Esophagus (tissue), 2 donors: ENCODE data around the gene JAG1. TPM values are rescaled to one million over a fixed set of nuclear protein-coding genes. Genes with fewer than 3 reads are reported as not detected.

Experiments
- H3K27ac ChIP-seq, 2 donors: one replicate each; pipeline ENCODE4 v1.5.1; 2013; ENCODE audit warnings: low read depth in 2 of 2, mild to moderate bottlenecking in 2 of 2, inconsistent platforms in 1 of 2, low read length in 1 of 2, moderate library complexity in 1 of 2
- H3K27me3 ChIP-seq, 2 donors: one replicate each; pipeline ENCODE4 v1.6.1; 2013; ENCODE audit warnings: low read length in 2 of 2, control low read depth in 1 of 2, mild to moderate bottlenecking in 1 of 2; ENCODE audit not compliant: insufficient read depth in 2 of 2, control insufficient read depth in 1 of 2
- H3K36me3 ChIP-seq, 2 donors: one replicate each; pipeline ENCODE4 v1.6.1; 2013; ENCODE audit warnings: low read length in 1 of 2; ENCODE audit not compliant: control insufficient read depth in 2 of 2, insufficient read depth in 2 of 2
- H3K4me1 ChIP-seq, 2 donors: one replicate each; pipeline ENCODE4 v1.6.1; 2013; ENCODE audit warnings: low read length in 1 of 2; ENCODE audit not compliant: control insufficient read depth in 2 of 2, insufficient read depth in 2 of 2
- H3K4me3 ChIP-seq, 2 donors: one replicate each; pipeline ENCODE4 v1.5.1; 2013; ENCODE audit warnings: low read length in 2 of 2, mild to moderate bottlenecking in 2 of 2, low read depth in 1 of 2, moderate library complexity in 1 of 2
- H3K9me3 ChIP-seq, 2 donors: one replicate each; pipeline ENCODE4 v1.6.1; 2013; ENCODE audit warnings: mild to moderate bottlenecking in 2 of 2, low read depth in 1 of 2, low read length in 1 of 2, moderate library complexity in 1 of 2; ENCODE audit not compliant: control insufficient read depth in 2 of 2, insufficient read depth in 1 of 2
- WGBS, 2 donors: extraction: QIAGEN DNeasy Blood & Tissue Kit; methylation state at CpG; one replicate each; pipeline ENCODE4 v1.1.7; 2013; 5-methylcytosine and 5-hydroxymethylcytosine counted together
- polyA plus RNA-seq, 2 donors: library from polyadenylated mRNA; stranded (reverse); fragments of 200-250 nt; gene quantifications; one replicate each; pipeline ENCODE4 v1.2.3, GENCODE V29; 2013
- donor health status: healthy with polysubstance abuse.
- donor health status: Bipolar disorder and iron deficiency.

Gene JAG1
- polyA plus RNA-seq, 2 donors = 36.5 to 48.8 TPM

DNA sequence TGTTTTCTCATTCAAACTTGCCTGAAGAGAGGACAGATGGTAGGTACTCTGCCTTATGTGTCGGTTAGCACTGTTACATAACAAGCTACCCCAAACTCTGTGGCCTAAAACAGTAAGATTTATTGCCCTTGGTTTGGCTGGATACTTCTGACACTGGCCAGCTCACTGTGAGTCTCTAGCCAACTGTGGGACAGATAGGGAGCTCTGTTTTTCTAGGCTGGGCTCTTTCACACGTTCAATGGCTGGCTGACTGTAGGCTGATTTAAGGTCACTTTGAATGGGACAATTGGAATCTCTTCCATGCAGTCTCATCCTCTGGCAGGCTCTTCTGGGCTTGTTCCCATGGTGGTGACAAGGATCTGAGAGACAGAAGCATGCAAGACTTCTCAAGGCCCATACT, 39.4 kb upstream of the JAG1 start:
- H3K4me1 ChIP-seq = no peaks in the 10 kb centered on the region
- H3K4me3 ChIP-seq = no peak overlapping the region
- H3K27ac ChIP-seq = peak overlapping the region in 1 of 2 donors; percentile 36
- H3K27me3 ChIP-seq = no peaks in the 10 kb centered on the region
- H3K36me3 ChIP-seq = no peaks in the 10 kb centered on the region
- WGBS, 2 donors = 57 to 74% methylated on average over 2 of the region's 2 CpGs
- no peaks in the 10 kb centered on the region for H3K9me3 ChIP-seq

DNA sequence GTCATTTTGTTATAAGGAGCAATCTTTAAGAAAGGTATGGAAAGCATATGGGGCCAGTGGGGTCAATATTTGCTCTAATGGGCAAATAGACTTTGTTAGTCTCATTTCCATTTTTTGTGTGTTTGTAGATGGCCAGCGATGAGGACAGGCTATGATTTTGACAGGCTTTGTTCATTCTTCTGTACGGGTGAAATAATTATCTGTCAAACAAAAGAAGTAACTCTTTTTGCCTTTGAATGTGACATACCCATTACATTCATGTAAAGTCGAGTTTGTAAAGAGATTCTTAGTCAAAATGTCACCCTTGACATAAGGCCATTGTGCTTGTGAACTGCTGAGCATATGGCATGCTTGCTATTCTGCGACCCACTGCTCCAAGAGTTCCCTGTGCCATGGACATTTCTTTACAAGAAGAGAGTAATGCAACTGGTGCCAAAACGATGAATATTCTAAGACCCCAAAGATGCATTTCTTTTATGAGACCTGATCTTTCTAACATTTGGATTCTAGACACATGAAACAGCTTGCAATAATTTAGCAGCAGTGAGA, 38.2 kb upstream of the JAG1 start:
- Histone ChIP-seq H3K4me1 (no peaks in the 10 kb centered on the region), H3K27me3 (no peaks in the 10 kb centered on the region), H3K4me3 (no peak overlapping the region), H3K9me3 (no peaks in the 10 kb centered on the region), H3K27ac (no peak overlapping the region), H3K36me3 (no peaks in the 10 kb centered on the region)
- WGBS, 2 donors = 67 to 78% methylated on average over 5 of the region's 5 CpGs

DNA sequence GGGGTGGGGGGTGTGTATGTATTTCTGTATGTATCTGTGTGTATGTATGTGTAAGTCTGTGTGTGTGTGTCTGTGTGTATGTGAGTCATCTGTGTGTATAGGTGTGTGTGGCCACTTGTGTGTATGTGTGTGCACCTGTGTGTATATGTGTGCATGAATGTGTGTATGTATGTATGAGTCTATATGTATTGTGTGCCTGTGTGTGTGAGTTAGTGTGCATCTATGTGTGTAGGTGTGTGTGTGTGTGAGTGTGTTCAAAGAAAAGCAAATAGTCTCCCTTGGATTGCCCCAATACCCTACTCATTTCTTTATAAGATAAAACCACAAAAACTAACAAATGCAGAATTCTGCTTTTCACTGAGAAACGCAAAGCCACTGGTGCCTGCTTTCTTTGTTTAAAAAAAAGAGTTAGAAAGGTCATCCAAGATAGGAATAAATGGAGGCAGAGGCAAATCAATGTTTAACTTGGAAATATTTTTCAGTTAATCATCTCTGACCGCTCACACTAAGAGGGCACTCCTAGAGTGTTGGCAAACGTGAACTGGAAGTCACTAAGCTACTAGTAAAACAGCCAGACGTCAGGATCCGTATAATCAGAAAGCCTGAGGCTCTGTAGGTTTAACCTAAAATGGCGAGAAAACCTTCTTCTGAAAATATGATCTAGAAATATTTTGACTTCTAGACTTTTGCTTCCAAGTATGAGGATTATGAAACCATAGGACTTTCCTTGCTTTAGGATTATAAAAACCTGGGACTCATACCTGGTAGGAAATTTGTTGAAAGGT, 37.4 kb upstream of the JAG1 start:
- Histone ChIP-seq H3K36me3 (no peaks in the 10 kb centered on the region), H3K9me3 (no peaks in the 10 kb centered on the region), H3K27ac (no peak overlapping the region), H3K27me3 (no peaks in the 10 kb centered on the region), H3K4me3 (no peak overlapping the region), H3K4me1 (peaks cover 2 to 3% of the 10 kb centered on the region in 2 donors)
- 45 to 67% methylated on average over 6 of the region's 6 CpGs for whole genome bisulfite sequencing, 2 donors

DNA sequence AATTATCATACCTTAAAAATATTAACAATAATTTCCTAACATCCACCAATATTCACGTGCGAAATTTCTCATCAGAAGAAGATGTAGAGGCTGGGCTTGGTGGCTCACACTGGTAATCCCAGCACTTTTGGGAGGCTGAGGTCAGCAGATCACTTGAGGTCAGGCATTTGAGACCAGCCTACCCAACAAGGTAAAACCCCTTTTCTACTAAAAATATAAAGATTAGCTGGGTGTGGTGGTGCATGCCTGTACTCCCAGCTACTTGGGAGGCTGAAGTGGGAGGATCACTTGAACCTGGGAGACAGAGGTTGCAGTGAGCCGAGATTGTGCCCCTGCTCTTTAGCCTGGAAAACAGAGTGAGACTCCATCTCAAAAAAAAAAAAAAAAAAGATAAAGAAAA, 36.1 kb upstream of the JAG1 start:
- Histone ChIP-seq H3K4me1 (peaks cover 2 to 4% of the 10 kb centered on the region in 2 donors), H3K27ac (no peak overlapping the region), H3K27me3 (no peaks in the 10 kb centered on the region), H3K9me3 (no peaks in the 10 kb centered on the region), H3K36me3 (no peaks in the 10 kb centered on the region), H3K4me3 (no peak overlapping the region)
- 93% methylated on average over 3 of the region's 3 CpGs for WGBS, 2 donors

DNA sequence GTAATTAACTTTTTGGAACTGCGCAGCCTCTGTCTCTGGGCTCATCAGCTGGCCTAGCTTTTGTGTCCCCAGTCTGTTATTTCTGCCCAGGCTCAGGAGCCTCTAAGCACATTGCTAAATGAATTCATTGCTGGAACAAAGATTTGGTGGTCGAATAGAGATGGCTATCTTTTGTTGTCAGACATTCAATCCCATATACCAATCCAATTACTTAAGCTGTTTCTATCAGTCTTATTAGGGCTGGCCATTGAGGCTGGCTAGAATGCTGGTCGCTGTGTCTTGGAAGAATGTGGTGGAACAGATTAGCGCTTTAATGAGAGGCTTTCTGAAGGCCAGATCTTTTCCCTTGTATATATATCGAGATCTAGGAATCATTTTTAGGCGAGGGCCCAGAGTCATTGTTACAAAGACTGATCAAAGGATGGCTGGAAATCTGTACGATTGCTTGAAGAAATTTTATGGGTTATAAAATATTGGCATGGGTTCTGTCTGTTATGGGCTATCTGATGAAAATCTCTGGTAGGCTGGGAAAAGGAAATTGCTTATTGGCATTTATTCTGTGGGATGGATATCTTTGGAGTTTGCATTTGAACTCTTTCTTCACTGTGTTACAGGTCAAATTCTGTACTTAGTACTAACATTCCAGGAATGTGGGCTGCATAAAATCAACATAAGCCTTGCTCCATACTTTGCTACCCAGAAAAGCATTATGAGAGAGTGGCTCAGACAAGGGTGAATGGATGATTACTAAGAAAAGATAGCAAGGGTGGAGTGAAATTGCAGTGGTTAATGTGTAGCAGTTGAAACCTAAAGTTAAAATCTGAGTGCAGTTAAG, 34.8 kb upstream of the JAG1 start:
- H3K36me3 ChIP-seq = no peaks in the 10 kb centered on the region
- H3K27ac ChIP-seq = no peak overlapping the region
- 76 to 89% methylated on average over 7 of the region's 7 CpGs for WGBS, 2 donors
- no peak overlapping the region for H3K4me3 ChIP-seq
- H3K4me1 ChIP-seq = peaks cover 2 to 4% of the 10 kb centered on the region in 2 donors
- H3K9me3 ChIP-seq = no peaks in the 10 kb centered on the region
- H3K27me3 ChIP-seq = no peaks in the 10 kb centered on the region

DNA sequence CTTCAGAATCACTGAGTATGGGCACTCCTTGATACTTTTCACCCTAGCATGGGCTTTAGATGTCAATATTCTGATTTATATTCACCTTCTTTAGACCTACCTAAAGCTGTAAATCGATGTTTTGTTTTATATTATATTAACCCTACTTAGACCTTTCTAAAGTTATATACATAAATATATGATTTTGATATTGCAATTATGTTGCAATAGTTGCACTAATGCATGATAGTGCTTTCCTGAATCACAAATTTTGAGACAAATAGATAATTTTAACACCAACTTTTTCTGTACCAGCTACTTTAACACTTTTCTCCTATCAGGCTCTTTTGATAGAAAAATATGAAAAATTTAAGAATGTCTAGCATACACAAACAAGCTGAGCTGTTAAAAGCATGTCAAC, 34.0 kb upstream of the JAG1 start:
- Histone ChIP-seq H3K36me3 (no peaks in the 10 kb centered on the region), H3K27me3 (no peaks in the 10 kb centered on the region), H3K4me3 (no peak overlapping the region), H3K4me1 (peaks cover 2 to 4% of the 10 kb centered on the region in 2 donors), H3K9me3 (no peaks in the 10 kb centered on the region), H3K27ac (no peak overlapping the region)
- 84 to 88% methylated on average over 1 of the region's 1 CpG for WGBS, 2 donors

DNA sequence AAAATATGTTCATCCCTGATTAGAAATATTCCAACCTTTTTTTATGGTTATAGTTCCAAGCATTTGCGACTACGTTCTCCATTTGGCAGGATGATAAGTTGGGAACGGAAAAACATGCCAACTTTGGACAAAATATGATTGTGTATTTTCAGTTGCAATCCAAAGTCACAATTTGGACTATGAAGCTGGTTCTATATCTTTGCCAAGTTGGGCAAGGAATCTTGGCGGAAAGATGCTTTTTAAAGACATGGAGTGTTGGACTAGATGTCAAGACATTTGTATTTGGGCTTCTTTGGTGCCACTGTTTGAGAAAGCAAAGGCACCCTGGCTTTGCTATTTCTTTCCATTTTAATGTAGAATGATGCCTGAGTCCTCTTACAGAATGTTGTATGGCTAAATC, 33.3 kb upstream of the JAG1 start:
- 83 to 85% methylated on average over 4 of the region's 4 CpGs for WGBS, 2 donors
- Histone ChIP-seq H3K4me3 (no peak overlapping the region), H3K36me3 (no peaks in the 10 kb centered on the region), H3K27ac (no peak overlapping the region), H3K4me1 (peaks cover 2 to 4% of the 10 kb centered on the region in 2 donors), H3K9me3 (no peaks in the 10 kb centered on the region), H3K27me3 (no peaks in the 10 kb centered on the region)

DNA sequence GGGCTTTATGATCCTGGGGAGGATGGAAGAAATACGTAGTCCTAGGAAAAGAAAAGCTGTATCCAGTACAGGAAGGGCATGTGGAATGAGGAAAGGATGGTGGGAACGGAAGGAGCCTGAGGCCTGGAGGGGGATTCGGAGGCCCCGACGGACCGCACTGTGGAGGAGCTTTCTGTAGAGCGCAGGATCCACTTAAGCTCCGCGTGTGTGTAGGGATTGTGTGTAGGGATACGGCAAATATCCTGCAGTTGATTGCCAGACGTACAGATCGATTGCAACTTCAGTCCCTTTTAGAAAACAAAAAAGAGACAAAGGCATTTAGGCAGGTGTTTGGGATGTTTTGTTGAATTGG, 32.6 kb upstream of the JAG1 start:
- Histone ChIP-seq H3K27me3 (no peaks in the 10 kb centered on the region), H3K36me3 (no peaks in the 10 kb centered on the region), H3K4me3 (no peak overlapping the region), H3K4me1 (peaks cover 2 to 4% of the 10 kb centered on the region in 2 donors), H3K27ac (peak overlapping the region; percentile 29 to 76), H3K9me3 (no peaks in the 10 kb centered on the region)
- WGBS, 2 donors = 93 to 96% methylated on average over 12 of the region's 12 CpGs

DNA sequence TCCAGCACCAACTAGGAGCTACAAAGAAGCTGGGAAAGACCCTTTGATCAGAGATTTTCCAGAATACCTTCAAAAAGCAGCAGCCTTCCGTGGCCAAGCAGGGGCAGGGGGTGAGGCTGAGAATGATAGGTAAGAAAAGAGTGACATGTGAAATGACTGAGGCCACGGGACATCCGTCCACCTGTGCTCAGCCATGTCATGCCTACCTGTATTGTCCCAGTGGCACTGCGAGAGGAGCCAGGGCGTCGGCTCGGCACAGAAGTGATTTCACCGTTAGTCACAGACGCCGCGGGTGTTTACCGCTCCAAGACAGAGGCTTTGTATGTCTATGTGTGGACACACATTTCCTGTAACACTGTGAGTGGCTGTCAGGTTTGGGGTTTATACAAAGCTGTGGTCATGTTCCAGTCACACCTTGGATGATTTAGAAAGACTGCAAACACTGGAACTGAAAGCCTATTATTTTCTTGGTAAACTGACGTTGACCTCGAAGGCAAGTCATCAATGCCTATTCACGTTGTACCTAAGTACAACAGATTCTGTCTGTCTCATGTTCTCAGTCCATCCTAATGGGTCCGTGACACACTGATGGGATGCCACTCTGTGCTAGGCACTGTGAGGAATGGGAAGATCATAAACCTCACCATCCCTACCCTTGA, 32.1 kb upstream of the JAG1 start:
- Histone ChIP-seq H3K27ac (peak overlapping the region; percentile 29 to 76), H3K9me3 (no peaks in the 10 kb centered on the region), H3K27me3 (no peaks in the 10 kb centered on the region), H3K36me3 (no peaks in the 10 kb centered on the region), H3K4me1 (peaks cover 2 to 4% of the 10 kb centered on the region in 2 donors), H3K4me3 (no peak overlapping the region)
- 62 to 75% methylated on average over 16 of the region's 16 CpGs for WGBS, 2 donors
